Left renal pelvis (tissue), 4 donors: Measurements from ENCODE around the gene TNNT3. TPM values are rescaled to one million over a fixed set of nuclear protein-coding genes. Genes with fewer than 3 reads are reported as not detected.
"Not testable (repeated sequence)": the region's sequence is repeated elsewhere in the genome, so short reads cannot be mapped to it uniquely, and the experiment has no call there.

Experiments
- DNase-seq, 4 donors: peaks; one replicate each; pipeline ENCODE4 v3.0.0-alpha.2; 2013; ENCODE audit warnings: low read depth in 4 of 4, low spot score in 3 of 4
- polyA plus RNA-seq, 4 donors: library from polyadenylated mRNA; unstranded; fragments of 120-200 nt; gene quantifications; one replicate each; pipeline ENCODE4 v1.2.1, GENCODE V29; 2013; ENCODE audit not compliant: insufficient read length in 4 of 4

TNNT3 gene
- polyA plus RNA-seq, 4 donors: 5.6 to 16.9 (median 11.3) TPM

- DNase-seq: no peak
Measured at GRCh38 chr11:1931341-1932104, 12.0 kb downstream of the TNNT3 start.

GRCh38 chr11:1932105-1932480 lies 12.6 kb downstream of the TNNT3 start:
- DNase-seq: no peak

- no peak for DNase-seq
Measured at GRCh38 chr11:1932681-1933080, 13.2 kb downstream of the TNNT3 start.

GRCh38 chr11:1933416-1934334 lies 14.2 kb downstream of the TNNT3 start:
- DNase-seq: no peak

GRCh38 chr11:1934335-1935155 lies 15.0 kb downstream of the TNNT3 start:
- DNase-seq: no peak

- no peak for DNase-seq
Measured at GRCh38 chr11:1935156-1936071, 15.9 kb downstream of the TNNT3 start.

- no peak for DNase-seq
Measured at GRCh38 chr11:1936072-1936780, 16.7 kb downstream of the TNNT3 start.

- no peak for DNase-seq
Measured at GRCh38 chr11:1936781-1937615, 17.5 kb downstream of the TNNT3 start.

- no peak for DNase-seq
Measured at GRCh38 chr11:1937616-1938342, 18.3 kb downstream of the TNNT3 start.

GRCh38 chr11:1938343-1939005 lies 19.0 kb downstream of the TNNT3 start:
- DNase-seq: no peak

GRCh38 chr11:1939006-1939625 lies 19.6 kb downstream of the TNNT3 start:
- DNase-seq: no peak

GRCh38 chr11:1939788-1940187 lies 20.3 kb downstream of the TNNT3 start:
- not testable (repeated sequence) for DNase-seq

- no peak for DNase-seq
Measured at GRCh38 chr11:1942558-1943260, 23.2 kb downstream of the TNNT3 start.

GRCh38 chr11:1943576-1943975 lies 24.1 kb downstream of the TNNT3 start:
- DNase-seq: no peak

GRCh38 chr11:1943977-1944376 lies 24.5 kb downstream of the TNNT3 start:
- no peak for DNase-seq
